T-cell (primary cell): ENCODE results near the gene JPH2. TPM values are rescaled to one million over a fixed set of nuclear protein-coding genes. Genes with fewer than 3 reads are reported as not detected.

ENCODE experiments used
- ATAC-seq, 4 experiments: fragments of 200-7000 bp in 3 of 4; fragments of 150-1000 bp in 1 of 4; cut with Tn5 transposase; replicated peaks in 1 of 4; 1 replicate in 3 of 4; 2 replicates in 1 of 4; pipeline ENCODE4 v1.10.0; 2021; ENCODE audit warnings: moderate library complexity in 3 of 4, mild to moderate bottlenecking in 2 of 4, moderate number of reproducible peaks in 1 of 4
- CTCF ChIA-PET, 2 donors: fragments of 300-600 bp; sonication (Branson Sonifier 250); formaldehyde crosslinking; loops; one replicate each; lab custom pipeline; 2022; ENCODE audit warnings: antibody characterized with exemption in 2 of 2; lab: Charles Lee
- POLR2A ChIA-PET, 2 donors: fragments of 300-600 bp; sonication (Branson Sonifier 250); formaldehyde crosslinking; loops; one replicate each; lab custom pipeline; 2022; ENCODE audit warnings: antibody characterized with exemption in 2 of 2; lab: Charles Lee
- DNase-seq, 35 experiments: peaks; one replicate each; pipeline versions ENCODE4 v3.0.0 to v3.0.0-alpha.2; 2013 to 2023
- H3K27ac ChIP-seq: one replicate; pipeline ENCODE4 v1.5.1; 2013; ENCODE audit warnings: low read length
- H3K27me3 ChIP-seq, 2 experiments: replicated peaks in 1 of 2; 1 replicate in 1 of 2; 2 replicates in 1 of 2; pipeline versions ENCODE4 v1.6.1 to v1.7.0; 2013; ENCODE audit warnings: low read length in 1 of 2, mixed read lengths in 1 of 2; ENCODE audit not compliant: control insufficient read depth in 2 of 2, insufficient read depth in 2 of 2; ENCODE audit errors: extremely low read depth in 1 of 2
- H3K36me3 ChIP-seq, 2 donors: 1 replicate in 1 of 2; 2 replicates in 1 of 2; pipeline versions ENCODE4 v1.6.1 to v1.7.0; 2013; ENCODE audit warnings: low read length in 1 of 2; ENCODE audit not compliant: control insufficient read depth in 2 of 2, insufficient read depth in 1 of 2; ENCODE audit errors: extremely low read depth in 1 of 2
- H3K4me1 ChIP-seq, 2 experiments: 1 replicate in 1 of 2; 2 replicates in 1 of 2; pipeline versions ENCODE4 v1.6.1 to v1.7.0; 2013; ENCODE audit warnings: low read length in 2 of 2, mixed read lengths in 1 of 2; ENCODE audit not compliant: insufficient read depth in 2 of 2, control insufficient read depth in 1 of 2; ENCODE audit errors: extremely low read depth in 1 of 2
- H3K4me3 ChIP-seq, 2 donors: 1 replicate in 1 of 2; 2 replicates in 1 of 2; pipeline versions ENCODE4 v1.5.1 to v1.7.0; 2013; ENCODE audit warnings: mild to moderate bottlenecking in 2 of 2, low read length in 1 of 2, moderate library complexity in 1 of 2; ENCODE audit not compliant: control insufficient read depth in 1 of 2; ENCODE audit errors: extremely low read depth in 1 of 2
- H3K9me3 ChIP-seq: 2 replicates; pipeline ENCODE4 v1.7.0; 2013
- H3K27ac Mint-ChIP-seq, 2 donors: one replicate each; pipeline ENCODE4 v1.8.0; 2020 to 2021; ENCODE audit warnings: mild to moderate bottlenecking in 2 of 2, mixed read lengths in 2 of 2
- H3K27me3 Mint-ChIP-seq, 2 donors: one replicate each; pipeline ENCODE4 v1.8.0; 2021 to 2022; ENCODE audit warnings: mixed read lengths in 2 of 2
- H3K36me3 Mint-ChIP-seq: one replicate; pipeline ENCODE4 v1.8.0; 2021; ENCODE audit warnings: mixed read lengths
- H3K4me1 Mint-ChIP-seq, 3 donors: one replicate each; pipeline ENCODE4 v1.8.0; 2020 to 2022; ENCODE audit warnings: mixed read lengths in 3 of 3, mild to moderate bottlenecking in 1 of 3
- H3K4me3 Mint-ChIP-seq, 3 donors: one replicate each; pipeline ENCODE4 v1.8.0; 2020 to 2022; ENCODE audit warnings: mild to moderate bottlenecking in 3 of 3, mixed read lengths in 3 of 3, moderate library complexity in 3 of 3
- H3K9me3 Mint-ChIP-seq, 3 donors: one replicate each; pipeline ENCODE4 v1.8.0; 2020 to 2022; ENCODE audit warnings: mixed read lengths in 3 of 3
- WGBS: methylation state at CpG from one replicate; pipeline ENCODE4 v1.1.5; 2013; ENCODE audit warnings: missing lambda C conversion rate; ENCODE audit not compliant: insufficient coverage; 5-methylcytosine and 5-hydroxymethylcytosine counted together
- total RNA-seq, 35 experiments: library from RNA in 6 of 35; stranded (reverse) in 6 of 35; fragments of 120-200 nt in 1 of 35; gene quantifications; one replicate each; pipeline versions ENCODE4 v1.2.1 to v1.2.4 and lab custom pipeline; 2013 to 2026

Gene JPH2
- total RNA-seq, 5 donors from 2014 or later (not counting 1 experiment from before 2014, with no cell fraction given), result 0.06 to 0.15 (median 0.09) TPM; not detected in 2

DNA sequence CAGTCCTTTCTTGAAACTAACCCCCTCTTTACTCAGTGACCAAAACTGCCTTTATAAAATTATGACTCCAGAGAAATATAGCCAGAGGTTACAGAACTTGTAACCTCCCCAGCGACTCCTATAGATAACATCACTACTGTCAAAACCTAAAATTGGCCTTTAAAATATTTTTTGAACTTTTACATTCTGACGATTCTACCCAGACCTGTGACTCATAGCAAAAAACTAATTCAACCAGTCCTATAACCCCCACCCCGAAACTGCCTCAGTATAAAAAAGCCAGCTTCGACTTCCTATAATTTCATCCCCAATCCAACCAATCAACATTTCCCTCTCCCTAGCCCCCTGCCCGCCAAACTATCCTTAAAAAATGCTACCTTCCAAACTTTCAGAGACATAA, 13.9 kb downstream of the JPH2 start:
- H3K9me3 Mint-ChIP-seq, result peaks cover 0 to 4% (median 2%) of the 10 kb centered on the region in 3 donors
- 68% methylated on average over 5 of the region's 5 CpGs for WGBS
- ATAC-seq, result no peak
- POLR2A ChIA-PET, result no interaction called here
- H3K4me1 Mint-ChIP-seq, result no peaks in the 10 kb centered on the region
- H3K9me3 ChIP-seq, result no peaks in the 10 kb centered on the region
- no peak overlapping the region for H3K4me3 ChIP-seq
- H3K4me3 Mint-ChIP-seq, result no peak overlapping the region
- H3K36me3 ChIP-seq, result no peaks in the 10 kb centered on the region
- no peak overlapping the region for H3K27ac ChIP-seq
- H3K4me1 ChIP-seq, result no peaks in the 10 kb centered on the region
- H3K27me3 ChIP-seq, result peaks cover 19 to 41% of the 10 kb centered on the region in 2 experiments
- CTCF ChIA-PET, result interaction anchor here in 1 of 2 donors (0.6 kb wide), 1 partner anchor 13 kb away, joined by 8 read pairs; no protein-coding TSS in a partner anchor
- H3K27me3 Mint-ChIP-seq, result peaks cover 42 to 54% of the 10 kb centered on the region in 2 donors
- no peaks in the 10 kb centered on the region for H3K36me3 Mint-ChIP-seq
- DNase-seq, result no peak
- H3K27ac Mint-ChIP-seq, result no peak overlapping the region

DNA sequence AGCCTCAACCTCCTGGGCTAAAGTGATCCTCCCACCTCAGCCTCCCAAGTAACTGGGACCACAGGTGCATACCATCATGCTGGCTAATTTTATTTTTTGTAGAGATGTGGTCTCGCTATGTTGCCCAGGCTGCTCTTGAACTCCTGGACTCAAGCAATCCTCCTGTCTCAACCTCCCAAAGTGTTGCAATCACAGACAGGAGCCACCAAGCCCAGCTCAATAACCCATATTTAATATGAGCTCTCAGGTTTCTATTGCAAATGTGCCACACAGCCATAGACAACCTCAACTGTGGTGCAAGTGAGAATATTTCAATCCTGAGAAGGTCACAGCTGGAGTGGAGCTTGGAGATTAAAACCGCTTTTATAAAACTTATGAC, 14.4 kb downstream of the JPH2 start:
- H3K36me3 Mint-ChIP-seq, result no peaks in the 10 kb centered on the region
- Histone ChIP-seq H3K27me3 (peaks cover 20 to 41% of the 10 kb centered on the region in 2 experiments), H3K4me3 (no peak overlapping the region), H3K27ac (no peak overlapping the region), H3K36me3 (no peaks in the 10 kb centered on the region), H3K9me3 (no peaks in the 10 kb centered on the region), H3K4me1 (no peaks in the 10 kb centered on the region)
- WGBS, result no CpG with 5 or more reads among the region's 2 CpGs
- no peak overlapping the region for H3K4me3 Mint-ChIP-seq
- ATAC-seq (no peak), DNase-seq (no peak)
- CTCF ChIA-PET, result interaction anchor here in 1 of 2 donors (0.6 kb wide), 1 partner anchor 14 kb away, joined by 8 read pairs; no protein-coding TSS in a partner anchor
- POLR2A ChIA-PET, result no interaction called here
- peaks cover 46 to 49% of the 10 kb centered on the region in 2 donors for H3K27me3 Mint-ChIP-seq
- H3K9me3 Mint-ChIP-seq, result peaks cover 0 to 4% (median 2%) of the 10 kb centered on the region in 3 donors
- no peaks in the 10 kb centered on the region for H3K4me1 Mint-ChIP-seq
- H3K27ac Mint-ChIP-seq, result no peak overlapping the region

- H3K9me3 Mint-ChIP-seq, result peaks cover 0 to 4% (median 2%) of the 10 kb centered on the region in 3 donors
- no peak for DNase-seq
- no peak overlapping the region for H3K27ac ChIP-seq
- H3K4me3 ChIP-seq, result no peak overlapping the region
- ChIA-PET CTCF (no interaction called here), POLR2A (no interaction called here)
- H3K4me3 Mint-ChIP-seq, result no peak overlapping the region
- H3K27me3 ChIP-seq, result peaks cover 20 to 35% of the 10 kb centered on the region in 2 experiments
- peaks cover 51 to 52% of the 10 kb centered on the region in 2 donors for H3K27me3 Mint-ChIP-seq
- no peak overlapping the region for H3K27ac Mint-ChIP-seq
- H3K4me1 Mint-ChIP-seq, result no peaks in the 10 kb centered on the region
- no peaks in the 10 kb centered on the region for H3K9me3 ChIP-seq
- H3K36me3 Mint-ChIP-seq, result no peaks in the 10 kb centered on the region
- WGBS, result 50% methylated on average over 1 of the region's 6 CpGs
- H3K36me3 ChIP-seq, result no peaks in the 10 kb centered on the region
- no peaks in the 10 kb centered on the region for H3K4me1 ChIP-seq
- ATAC-seq, result no peak
These were observed 15.0 kb downstream of the JPH2 start for GRCh38 chr20:44171775-44172571.

DNA sequence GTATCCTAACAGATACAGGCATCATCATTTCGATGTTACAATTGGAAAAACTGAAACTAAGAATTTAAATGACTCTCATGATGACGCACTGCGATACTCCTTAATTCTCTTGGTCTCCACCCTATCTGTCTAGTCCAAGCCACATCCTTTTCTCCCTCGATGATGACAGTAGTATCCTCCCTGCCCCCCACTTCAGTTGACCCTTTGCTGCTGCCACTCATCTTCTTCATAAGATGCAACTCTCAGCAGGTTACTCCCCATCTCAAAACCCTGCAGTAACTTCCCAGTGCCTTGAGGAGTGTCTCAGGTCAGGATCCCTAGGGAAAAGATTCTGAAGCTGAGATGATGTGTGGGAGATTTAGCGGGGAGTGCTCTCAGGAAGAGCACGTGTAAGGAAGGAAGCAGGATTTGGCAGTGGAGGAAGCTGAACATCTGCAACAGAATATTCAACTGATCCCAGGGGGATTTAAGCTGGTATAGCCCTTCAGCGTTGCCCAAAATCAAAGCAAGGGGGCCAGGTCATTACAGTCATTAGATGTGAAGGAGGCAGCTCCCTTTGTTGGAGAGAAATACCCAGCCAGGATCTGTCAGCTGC, 16.1 kb downstream of the JPH2 start:
- H3K36me3 Mint-ChIP-seq, result no peaks in the 10 kb centered on the region
- Histone ChIP-seq H3K36me3 (no peaks in the 10 kb centered on the region), H3K9me3 (no peaks in the 10 kb centered on the region), H3K27me3 (peaks cover 21 to 31% of the 10 kb centered on the region in 2 experiments), H3K4me1 (no peaks in the 10 kb centered on the region), H3K27ac (no peak overlapping the region), H3K4me3 (no peak overlapping the region)
- no peak overlapping the region for H3K4me3 Mint-ChIP-seq
- no peak overlapping the region for H3K27ac Mint-ChIP-seq
- no peak for ATAC-seq
- WGBS, result 52% methylated on average over 6 of the region's 7 CpGs
- peaks cover 0 to 4% (median 2%) of the 10 kb centered on the region in 3 donors for H3K9me3 Mint-ChIP-seq
- H3K4me1 Mint-ChIP-seq, result no peaks in the 10 kb centered on the region
- H3K27me3 Mint-ChIP-seq, result peaks cover 47 to 53% of the 10 kb centered on the region in 2 donors
- POLR2A ChIA-PET, result no interaction called here
- CTCF ChIA-PET, result no interaction called here
- DNase-seq, result no peak

- Mint-ChIP-seq H3K9me3 (peaks cover 0 to 4% (median 2%) of the 10 kb centered on the region in 3 donors), H3K4me3 (no peak overlapping the region), H3K4me1 (no peaks in the 10 kb centered on the region), H3K27ac (no peak overlapping the region), H3K27me3 (peaks cover 51 to 57% of the 10 kb centered on the region in 2 donors), H3K36me3 (no peaks in the 10 kb centered on the region)
- H3K4me3 ChIP-seq, result no peak overlapping the region
- no peak overlapping the region for H3K27ac ChIP-seq
- no peaks in the 10 kb centered on the region for H3K9me3 ChIP-seq
- no CpG with 5 or more reads among the region's 3 CpGs for WGBS
- ATAC-seq (no peak), DNase-seq (no peak)
- peaks cover 15 to 21% of the 10 kb centered on the region in 2 experiments for H3K27me3 ChIP-seq
- ChIA-PET POLR2A (no interaction called here), CTCF (no interaction called here)
- no peaks in the 10 kb centered on the region for H3K36me3 ChIP-seq
- H3K4me1 ChIP-seq, result no peaks in the 10 kb centered on the region
These were observed 19.3 kb downstream of the JPH2 start for GRCh38 chr20:44167736-44168135.

GRCh38 chr20:44166477-44166876, 20.5 kb downstream of the JPH2 start:
- ATAC-seq, result no peak
- Mint-ChIP-seq H3K36me3 (no peaks in the 10 kb centered on the region), H3K4me1 (no peaks in the 10 kb centered on the region), H3K27ac (no peak overlapping the region), H3K27me3 (peaks cover 48 to 57% of the 10 kb centered on the region in 2 donors), H3K4me3 (no peak overlapping the region), H3K9me3 (peaks cover 0 to 4% (median 2%) of the 10 kb centered on the region in 3 donors)
- H3K4me3 ChIP-seq, result no peak overlapping the region
- DNase-seq, result no peak
- H3K27me3 ChIP-seq, result peaks cover 13 to 16% of the 10 kb centered on the region in 2 experiments
- H3K27ac ChIP-seq, result no peak overlapping the region
- H3K9me3 ChIP-seq, result no peaks in the 10 kb centered on the region
- H3K36me3 ChIP-seq, result no peaks in the 10 kb centered on the region
- H3K4me1 ChIP-seq, result no peaks in the 10 kb centered on the region
- ChIA-PET POLR2A (interaction anchor here in 1 of 2 donors (0.5 kb wide), 1 partner anchor 216 kb away, joined by 4 read pairs; no protein-coding TSS in a partner anchor), CTCF (no interaction called here)
- WGBS, result 60% methylated on average over 1 of the region's 4 CpGs
